Frontal cortex (tissue), 4 donors: Measurements from ENCODE around the gene VSTM4. TPM values are rescaled to one million over a fixed set of nuclear protein-coding genes. Genes with fewer than 3 reads are reported as not detected.

ENCODE experiments used
- DNase-seq, 2 donors: peaks; one replicate each; pipeline ENCODE4 v3.0.0; 2012; ENCODE audit warnings: low spot score in 2 of 2
- FAIRE-seq: peaks from 2 replicates; lab custom pipeline; 2012; peaks lifted over from hg19 to GRCh38; lab: Jason Lieb, UNC
- total RNA-seq: library from RNA; depleted of rRNA; stranded (reverse); fragments of >200 nt; gene quantifications from one replicate; pipeline ENCODE4 v1.2.3, GENCODE V29; 2014
- donor health status: control.
- donor health status: control.
- donor health status: control.

Gene VSTM4
- total RNA-seq, 1 donor from 2014 or later = 2.4 TPM

- FAIRE-seq = no peak
- no peak for DNase-seq
Observed at GRCh38 chr10:49103761-49104160, 11.6 kb downstream of the VSTM4 start.

- FAIRE-seq = no peak
- no peak for DNase-seq
Observed at GRCh38 chr10:49099046-49099445, 16.3 kb downstream of the VSTM4 start.

- no peak for DNase-seq
- no peak for FAIRE-seq
Observed at GRCh38 chr10:49096890-49097445, 18.4 kb downstream of the VSTM4 start.

DNA sequence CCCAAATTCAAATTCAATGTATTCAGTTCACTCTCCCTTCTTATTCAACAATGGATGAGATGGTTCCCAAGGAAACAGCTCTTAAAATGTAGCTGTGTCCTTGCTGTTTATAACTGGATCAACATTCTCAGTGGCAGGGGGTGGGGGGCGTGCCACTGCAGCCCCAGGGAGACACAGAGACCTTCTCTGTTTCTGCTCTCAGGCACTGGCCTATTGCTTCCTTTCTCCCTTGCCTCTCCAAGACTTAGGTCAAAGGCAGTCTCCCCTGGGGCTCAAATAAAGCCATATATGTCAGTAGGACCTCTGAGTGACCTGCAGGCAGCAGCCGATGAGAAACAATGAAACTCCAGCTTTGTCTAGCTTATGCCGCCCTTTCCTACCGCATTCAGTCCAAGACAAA is 20.7 kb downstream of the VSTM4 start:
- FAIRE-seq (no peak), DNase-seq (no peak)

- FAIRE-seq (no peak), DNase-seq (no peak)
Observed at GRCh38 chr10:49093922-49094321, 21.4 kb downstream of the VSTM4 start.

DNA sequence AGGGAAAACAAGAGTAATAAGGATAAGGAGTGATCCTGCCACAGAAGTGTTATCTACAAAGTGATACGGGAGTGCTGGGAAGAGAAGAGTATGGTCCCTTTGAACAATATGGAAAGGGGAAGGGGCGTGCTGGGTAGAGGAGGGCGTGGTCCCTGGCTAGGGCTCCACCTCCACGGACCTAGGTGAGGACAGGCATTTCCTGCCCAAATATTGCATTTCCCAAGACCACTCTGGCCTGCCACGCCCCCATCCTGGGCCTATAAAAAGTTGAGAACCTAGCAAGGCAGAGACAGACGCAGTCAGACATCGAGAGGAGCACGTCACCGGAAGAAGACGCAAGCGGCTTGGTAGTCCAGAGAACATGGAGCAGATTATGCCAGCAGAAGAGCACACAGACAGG is 22.8 kb downstream of the VSTM4 start:
- DNase-seq = no peak
- no peak for FAIRE-seq

DNA sequence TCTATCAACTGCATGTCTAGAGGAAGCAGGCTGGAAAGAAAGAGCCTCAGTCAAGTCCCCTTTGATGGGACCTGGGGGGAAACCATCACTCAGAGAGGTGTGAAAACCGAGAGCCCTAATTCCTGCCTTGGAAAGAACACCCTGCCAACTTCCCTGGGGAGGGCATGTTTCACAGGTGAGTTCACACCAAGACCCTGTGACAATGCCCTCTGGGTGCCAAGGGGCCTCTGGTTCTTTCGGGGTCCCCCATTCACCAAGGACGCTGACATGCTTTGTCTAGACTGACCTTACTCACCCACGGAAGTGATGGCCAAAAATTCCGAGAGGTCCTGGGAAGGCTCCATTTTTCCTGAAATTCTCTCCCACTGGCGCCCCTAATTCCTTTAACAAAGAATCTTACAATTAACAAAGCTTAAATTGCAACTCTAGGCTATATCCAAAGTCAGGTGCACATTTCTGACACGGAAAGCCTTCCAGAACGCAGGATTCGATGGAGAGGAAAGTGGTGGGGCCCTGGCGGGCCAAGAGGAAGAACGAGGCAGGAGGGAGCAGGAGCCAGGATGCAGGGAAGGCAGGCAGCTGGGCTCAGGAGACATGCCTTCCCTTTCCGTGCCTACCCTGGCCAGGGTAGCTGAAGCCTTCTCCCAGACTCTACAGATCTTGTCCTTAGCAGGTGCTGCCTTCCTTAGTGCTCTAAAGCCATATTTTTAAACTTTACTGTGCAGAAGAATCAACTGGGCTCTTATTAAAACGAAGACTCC is 23.7 kb downstream of the VSTM4 start:
- no peak for FAIRE-seq

GRCh38 chr10:49090696-49091380 is 24.5 kb downstream of the VSTM4 start:
- DNase-seq = no peak
- FAIRE-seq = no peak

More for the DNA sequence above, 23.7 kb downstream of the VSTM4 start:
- DNase-seq = no peak

- FAIRE-seq (no peak), DNase-seq (no peak)
Observed at GRCh38 chr10:49090189-49090575, 25.1 kb downstream of the VSTM4 start.

DNA sequence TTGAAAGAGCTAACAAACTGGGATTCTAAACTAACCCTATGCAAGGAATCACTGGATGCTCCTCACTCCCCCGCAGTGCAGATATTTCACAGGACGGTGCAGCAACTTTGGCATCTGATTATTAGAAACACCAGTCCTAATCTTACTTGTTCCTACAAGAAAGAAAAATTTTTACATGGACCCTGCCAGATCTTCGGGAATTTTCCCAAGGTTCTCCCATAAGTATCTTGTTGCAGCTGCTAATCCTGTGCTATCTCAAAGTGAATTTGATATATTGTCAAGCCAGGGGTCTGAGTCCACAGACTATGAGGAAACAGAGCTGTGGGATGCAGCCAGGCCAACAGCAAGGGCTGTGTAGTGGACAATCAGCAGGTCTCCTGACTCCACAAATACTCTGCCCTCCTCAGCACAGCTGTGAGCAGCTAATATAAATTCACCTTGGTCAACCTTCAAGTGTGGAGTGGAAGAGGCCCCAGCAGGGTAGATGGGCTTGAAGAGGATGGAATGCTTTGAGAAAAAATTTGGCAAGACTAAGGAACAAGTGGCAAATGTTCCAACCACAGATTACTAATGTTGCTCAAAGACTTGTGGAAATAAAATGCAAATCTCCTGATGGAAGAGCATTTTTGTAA is 25.6 kb downstream of the VSTM4 start:
- no peak for DNase-seq
- FAIRE-seq = no peak

GRCh38 chr10:49089152-49089551 is 26.2 kb downstream of the VSTM4 start:
- DNase-seq (no peak), FAIRE-seq (no peak)

- DNase-seq (no peak), FAIRE-seq (no peak)
Observed at GRCh38 chr10:49086889-49087288, 28.4 kb downstream of the VSTM4 start.

GRCh38 chr10:49083261-49083660 is 32.1 kb downstream of the VSTM4 start:
- no peak for DNase-seq
- FAIRE-seq = no peak

DNA sequence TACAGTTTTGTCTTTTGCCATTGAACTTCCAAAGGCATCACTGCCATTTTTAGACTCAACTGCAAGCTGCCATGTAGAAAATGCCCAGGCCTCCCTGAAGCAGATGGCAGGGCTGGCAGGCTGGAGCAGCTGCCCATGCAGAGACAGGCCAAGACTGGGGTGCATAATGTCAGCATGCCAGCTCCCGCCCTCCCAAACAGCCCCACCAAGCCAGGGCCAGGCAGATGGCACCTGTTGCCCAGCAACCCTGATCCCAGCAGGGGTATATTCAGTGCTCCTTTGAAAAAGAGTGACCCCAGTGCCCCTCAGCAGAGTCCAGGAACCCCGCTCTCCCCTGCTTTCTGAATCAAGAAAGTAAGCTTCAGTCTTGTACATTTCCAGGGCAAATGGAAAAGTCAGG is 32.6 kb downstream of the VSTM4 start:
- DNase-seq (no peak), FAIRE-seq (no peak)

DNA sequence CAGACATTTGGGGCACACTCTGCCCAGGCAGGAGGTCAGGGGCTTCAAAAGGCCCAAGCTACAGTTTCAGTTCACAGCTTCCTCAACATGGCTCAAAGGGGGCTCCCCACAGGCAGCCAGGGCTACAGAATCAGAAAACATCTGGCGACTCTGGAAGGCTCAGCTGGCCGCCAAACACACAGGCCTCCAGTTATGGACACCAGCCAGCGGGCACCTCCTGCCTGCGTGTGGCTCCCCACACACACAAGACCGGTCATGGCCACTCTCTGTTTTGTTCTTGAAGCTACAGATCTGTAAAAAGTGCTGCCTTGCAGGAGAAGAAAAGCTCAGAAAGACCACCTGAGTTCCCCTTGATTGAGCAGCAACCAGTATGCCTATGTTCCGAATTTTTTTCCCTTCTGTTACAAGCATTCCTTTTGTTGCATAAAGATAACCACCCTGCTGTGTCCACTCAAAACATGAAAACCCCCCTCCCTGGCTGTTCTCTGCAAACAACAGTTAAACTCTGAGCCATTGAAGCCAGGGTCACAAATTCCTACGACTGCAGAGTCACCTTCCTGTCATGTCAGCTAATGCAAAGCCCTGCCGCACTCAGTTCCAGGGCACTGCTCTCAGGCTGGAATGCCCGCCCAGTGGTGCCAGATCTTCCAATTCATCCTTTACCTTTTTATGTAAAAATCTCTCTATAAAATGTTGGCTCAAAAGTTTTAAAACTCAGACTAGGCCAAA is 33.6 kb downstream of the VSTM4 start:
- no peak for FAIRE-seq
- DNase-seq = no peak

DNA sequence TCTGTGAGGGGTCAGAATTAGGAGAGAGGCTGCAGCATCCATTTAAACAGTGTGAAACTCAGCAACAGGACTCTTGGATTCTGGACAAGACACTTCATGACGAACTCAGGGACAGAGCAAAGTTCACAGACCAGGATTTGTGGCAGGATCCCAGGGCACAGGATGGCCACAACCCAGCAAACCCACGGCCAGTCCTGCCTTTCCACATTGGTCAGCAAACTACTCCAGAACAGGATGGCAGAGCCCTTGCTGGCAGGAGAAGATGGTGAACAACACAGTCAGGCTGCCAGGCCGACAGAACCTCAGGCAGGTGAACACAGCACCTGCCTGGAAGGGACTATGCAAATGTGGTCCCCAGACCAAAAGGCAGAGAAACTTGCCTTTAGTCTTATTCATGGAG is 34.4 kb downstream of the VSTM4 start:
- FAIRE-seq = no peak
- DNase-seq = no peak

DNA sequence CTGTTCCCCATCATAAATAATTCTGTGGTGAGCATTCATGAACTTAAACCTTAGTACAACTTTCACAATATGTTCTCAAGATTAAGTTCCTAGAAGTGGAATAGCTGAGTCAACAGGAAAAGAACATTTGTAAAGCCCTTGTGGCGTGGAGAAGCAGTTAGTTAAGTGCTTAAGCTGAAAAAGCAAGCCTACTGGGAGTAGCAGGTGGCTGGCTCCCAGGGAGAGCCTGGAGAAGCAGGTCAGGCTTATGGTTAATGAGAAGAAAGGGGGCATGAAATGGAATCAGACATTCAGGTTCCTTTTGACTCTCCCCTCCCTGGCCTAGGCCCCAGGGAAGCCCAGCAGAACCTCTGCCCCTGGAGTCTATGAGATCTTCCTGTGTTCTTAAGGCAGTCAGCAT is 35.3 kb downstream of the VSTM4 start:
- DNase-seq = no peak
- FAIRE-seq = no peak

DNA sequence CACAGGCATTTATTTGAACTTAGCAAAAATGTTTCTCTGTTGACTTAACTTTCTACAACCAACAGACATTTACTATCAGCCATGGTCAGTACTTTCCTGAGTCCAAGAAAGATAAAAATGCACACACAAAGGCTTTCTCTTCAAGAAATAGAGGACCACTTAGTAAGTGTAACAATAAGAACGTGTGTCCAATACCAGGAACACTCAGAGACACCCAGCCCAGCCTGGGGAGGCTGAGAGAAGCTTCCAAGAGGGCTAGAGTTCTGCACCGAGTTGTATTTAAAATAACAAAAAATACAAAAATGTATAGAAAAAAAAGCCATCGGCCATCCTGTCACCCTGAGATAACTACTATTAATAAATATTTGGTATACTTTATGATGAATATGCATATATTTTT is 35.8 kb downstream of the VSTM4 start:
- FAIRE-seq (no peak), DNase-seq (no peak)

- DNase-seq (no peak), FAIRE-seq (no peak)
Observed at GRCh38 chr10:49079072-49079471, 36.2 kb downstream of the VSTM4 start.

- DNase-seq = no peak
- no peak for FAIRE-seq
Observed at GRCh38 chr10:49078433-49078832, 36.9 kb downstream of the VSTM4 start.
